ENCODE measurements around the gene FCGR3A.
"Not testable (repeated sequence)": the region's sequence is repeated elsewhere in the genome, so short reads cannot be mapped to it uniquely, and the experiment has no call there.

DNA sequence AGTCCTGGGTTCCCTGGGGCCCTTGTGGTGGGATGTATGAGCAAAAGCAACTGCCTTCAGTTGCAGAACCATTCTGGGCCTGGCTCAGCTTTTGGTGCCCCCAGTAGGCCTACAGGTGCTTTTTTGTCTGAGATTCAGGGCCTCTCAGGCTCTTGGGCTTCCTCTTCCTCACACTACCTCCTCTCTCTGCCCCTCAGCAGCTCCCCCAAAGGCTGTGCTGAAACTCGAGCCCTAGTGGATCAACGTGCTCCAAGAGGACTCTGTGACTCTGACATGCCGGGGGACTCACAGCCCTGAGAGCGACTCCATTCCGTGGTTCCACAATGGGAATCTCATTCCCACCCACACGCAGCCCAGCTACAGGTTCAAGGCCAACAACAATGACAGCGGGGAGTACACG lies 39.7 kb upstream of the FCGR3A start:
- TF ChIP-seq, protein P1, sequence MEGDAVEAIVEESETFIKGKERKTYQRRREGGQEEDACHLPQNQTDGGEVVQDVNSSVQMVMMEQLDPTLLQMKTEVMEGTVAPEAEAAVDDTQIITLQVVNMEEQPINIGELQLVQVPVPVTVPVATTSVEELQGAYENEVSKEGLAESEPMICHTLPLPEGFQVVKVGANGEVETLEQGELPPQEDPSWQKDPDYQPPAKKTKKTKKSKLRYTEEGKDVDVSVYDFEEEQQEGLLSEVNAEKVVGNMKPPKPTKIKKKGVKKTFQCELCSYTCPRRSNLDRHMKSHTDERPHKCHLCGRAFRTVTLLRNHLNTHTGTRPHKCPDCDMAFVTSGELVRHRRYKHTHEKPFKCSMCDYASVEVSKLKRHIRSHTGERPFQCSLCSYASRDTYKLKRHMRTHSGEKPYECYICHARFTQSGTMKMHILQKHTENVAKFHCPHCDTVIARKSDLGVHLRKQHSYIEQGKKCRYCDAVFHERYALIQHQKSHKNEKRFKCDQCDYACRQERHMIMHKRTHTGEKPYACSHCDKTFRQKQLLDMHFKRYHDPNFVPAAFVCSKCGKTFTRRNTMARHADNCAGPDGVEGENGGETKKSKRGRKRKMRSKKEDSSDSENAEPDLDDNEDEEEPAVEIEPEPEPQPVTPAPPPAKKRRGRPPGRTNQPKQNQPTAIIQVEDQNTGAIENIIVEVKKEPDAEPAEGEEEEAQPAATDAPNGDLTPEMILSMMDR (conservative IDR thresholded peaks at IDR 0.05 in 1 of 2, IDR thresholded peaks at IDR 0.05 in 1 of 2; ENCODE audit: extremely low read depth in 1 of 2, insufficient read depth in 1 of 2, low read depth in 1 of 2, low read length in 2 of 2): not testable (repeated sequence)
- TF ChIP-seq EZH2 (IDR thresholded peaks at IDR 0.05; ENCODE audit: borderline replicate concordance, low read length): not testable (repeated sequence)
